NOMO-1 (cell line): Measurements from ENCODE around the gene ATP9B.
"Not testable (repeated sequence)": the region's sequence is repeated elsewhere in the genome, so short reads cannot be mapped to it uniquely, and the experiment has no call there.

Experiments used
- DNase-seq, 2 experiments: peaks; one replicate each; lab custom pipeline; 2025; ENCODE audit not compliant: unreplicated experiment in 2 of 2; lab: John Stamatoyannopoulos, UW

The ATP9B gene

DNA sequence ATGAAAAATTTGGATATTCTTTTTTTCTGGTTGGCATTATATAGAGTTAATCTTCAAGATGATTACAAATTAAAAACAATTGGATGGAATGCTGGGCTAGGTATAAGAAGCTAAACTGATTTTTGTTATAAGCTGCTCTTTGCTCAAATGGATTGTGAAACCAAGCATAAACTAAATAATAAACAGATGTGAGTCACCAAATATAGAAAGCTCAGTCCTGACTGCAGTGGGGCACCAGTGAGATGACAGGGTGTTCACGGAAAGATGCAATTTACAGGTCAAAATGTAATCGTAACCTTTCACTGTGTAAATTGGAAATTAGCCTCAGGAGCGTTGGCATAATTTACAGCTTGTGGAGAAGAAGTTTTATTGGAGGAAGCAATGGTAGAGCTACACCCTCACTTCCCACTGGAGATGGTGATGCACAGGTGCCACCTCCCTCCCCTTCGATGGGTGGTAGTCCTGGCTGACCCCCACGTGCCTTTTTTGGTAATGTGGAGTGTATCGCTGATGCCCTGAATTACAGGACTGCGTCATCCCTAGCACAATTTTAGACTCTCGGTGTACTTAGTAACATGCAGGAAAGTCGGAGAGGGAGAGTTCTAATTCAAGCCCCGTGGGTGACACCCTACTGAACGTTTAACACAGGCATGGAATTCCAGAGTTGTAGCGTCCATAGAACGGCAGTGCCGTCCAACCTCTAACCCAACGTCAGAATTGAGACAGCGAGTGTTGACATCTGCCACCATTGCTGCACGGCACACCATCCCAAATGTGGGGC is 252.6 kb downstream of the ATP9B start:
- no peak for DNase-seq

DNA sequence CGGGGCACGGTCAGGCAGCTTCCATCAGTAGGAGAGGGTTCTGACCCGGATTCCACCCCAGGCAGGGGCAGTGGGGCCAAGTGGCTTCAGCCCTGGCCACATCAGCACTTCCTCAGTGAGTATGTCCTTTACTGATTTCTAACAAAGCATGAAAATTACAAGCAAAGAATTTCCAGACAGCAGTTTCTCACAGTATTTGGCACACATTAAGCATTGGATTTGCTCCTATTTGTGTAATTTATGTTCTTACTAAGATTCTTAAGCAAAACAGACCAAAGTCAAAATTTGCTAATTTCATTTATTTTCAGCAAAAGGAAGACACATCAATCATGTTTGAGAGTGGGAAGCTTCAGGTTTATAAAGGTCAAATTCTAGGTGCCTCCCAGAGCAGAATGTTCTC is 253.2 kb downstream of the ATP9B start:
- no peak for DNase-seq

DNA sequence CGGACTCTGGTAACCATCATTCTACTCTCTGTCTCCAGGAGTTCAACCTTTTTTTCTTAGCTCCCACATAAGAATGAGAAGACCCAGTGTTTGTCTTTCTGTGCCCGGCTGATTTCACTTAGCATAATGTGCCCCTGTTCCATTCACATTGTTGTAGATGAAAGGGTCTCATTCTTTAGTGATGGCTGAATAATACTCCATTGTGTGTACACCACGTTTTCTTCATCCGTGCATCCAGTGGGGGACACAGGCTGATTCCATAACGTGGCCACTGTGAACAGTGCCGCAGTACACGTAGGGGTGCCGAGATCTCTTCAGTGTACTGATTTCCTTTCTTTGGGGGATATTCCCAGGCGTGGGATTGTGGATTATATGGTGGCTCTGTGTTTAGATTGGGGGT is 254.3 kb downstream of the ATP9B start:
- DNase-seq: no peak

DNA sequence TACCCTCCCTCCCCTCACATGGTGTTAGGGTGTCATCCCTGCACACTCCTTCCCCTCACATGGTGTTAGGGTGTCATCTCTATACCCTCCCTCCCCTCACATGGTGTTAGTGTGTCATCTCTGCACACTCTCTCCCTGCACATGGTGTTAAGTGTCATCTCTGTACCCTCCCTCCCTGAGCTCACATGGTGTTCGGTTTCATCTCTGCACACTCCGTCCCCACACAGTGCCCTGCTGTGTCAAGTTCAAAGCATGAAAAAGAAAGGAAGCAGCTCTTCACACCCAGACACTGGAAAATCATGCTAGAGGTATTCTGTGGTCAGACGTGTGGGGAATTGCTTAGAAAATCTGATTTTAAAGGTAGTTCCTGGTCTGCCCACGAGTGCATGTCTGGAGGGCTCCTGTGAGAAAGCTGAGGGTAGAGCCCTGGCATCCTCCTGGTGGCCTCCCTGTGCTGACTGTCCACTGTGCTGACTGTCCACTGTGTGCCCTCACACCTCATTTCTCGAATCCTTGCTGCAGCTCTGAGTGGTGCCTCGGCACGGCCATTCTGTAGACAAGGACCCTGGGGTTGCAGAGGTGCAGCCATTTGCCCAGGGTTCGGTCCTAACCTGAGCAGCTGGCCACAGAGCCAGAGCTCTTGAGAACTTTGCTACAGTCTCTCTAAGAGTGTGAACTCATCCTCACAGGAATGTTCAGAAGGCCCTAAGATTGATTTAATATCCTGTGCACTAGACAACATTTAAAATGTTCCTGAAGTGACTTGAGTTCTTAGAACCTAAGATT is 257.4 kb downstream of the ATP9B start:
- no peak for DNase-seq

DNA sequence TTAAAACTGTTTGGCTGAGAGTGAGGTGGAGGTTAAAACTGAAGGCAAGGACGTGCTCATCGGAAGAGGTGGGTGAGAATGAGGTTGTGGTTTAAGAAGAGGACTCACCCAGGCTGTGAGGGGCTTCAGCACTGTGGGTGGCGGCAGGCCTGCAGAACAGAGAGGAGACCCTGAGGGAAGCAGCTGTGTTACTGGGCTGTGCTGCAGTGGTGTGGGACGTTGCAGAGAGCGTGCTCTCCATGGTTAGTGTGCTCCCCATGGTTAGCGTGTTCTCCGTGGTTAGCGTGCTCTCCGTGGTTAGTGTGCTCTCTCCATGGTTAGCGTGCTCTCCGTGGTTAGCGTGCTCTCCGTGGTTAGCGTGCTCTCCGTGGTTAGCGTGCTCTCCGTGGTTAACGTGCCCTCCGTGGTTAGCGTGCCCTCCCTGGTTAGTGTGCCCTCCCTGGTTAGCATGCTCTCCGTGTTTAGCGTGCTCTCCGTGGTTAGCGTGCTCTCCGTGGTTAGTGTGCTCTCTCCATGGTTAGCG is 258.1 kb downstream of the ATP9B start:
- no peak for DNase-seq

DNA sequence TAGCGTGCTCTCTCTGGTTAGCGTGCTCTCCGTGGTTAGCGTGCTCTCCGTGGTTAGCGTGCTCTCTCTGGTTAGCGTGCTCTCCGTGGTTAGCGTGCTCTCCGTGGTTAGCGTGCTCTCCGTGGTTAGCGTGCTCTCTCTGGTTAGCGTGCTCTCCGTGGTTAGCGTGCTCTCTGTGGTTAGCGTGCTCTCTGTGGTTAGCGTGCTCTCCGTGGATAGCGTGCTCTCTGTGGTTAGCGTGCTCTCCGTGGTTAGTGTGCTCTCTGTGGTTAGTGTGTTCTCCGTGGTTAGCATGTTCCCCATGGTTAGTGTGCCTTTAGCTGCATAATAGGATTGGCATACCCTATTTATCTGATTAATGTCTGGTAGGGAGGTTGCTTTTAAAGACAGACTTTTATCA is 258.7 kb downstream of the ATP9B start:
- not testable (repeated sequence) for DNase-seq

DNA sequence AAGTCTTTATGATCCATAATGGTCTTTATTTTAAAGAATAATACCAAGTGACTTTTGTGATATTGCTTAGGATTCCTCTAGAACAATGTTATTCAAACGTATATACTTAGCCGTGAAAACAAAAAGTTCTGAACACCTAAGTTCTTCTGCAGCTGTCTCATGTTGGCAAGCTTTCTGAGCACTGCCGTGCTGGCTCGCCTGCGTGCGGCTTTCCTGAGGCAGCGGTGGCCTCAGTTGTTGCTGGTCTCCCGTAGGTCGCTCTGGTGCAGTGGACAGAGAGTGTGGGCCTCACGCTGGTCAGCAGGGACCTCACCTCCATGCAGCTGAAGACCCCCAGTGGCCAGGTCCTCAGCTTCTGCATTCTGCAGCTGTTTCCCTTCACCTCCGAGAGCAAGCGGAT is 259.7 kb downstream of the ATP9B start:
- DNase-seq: no peak

DNA sequence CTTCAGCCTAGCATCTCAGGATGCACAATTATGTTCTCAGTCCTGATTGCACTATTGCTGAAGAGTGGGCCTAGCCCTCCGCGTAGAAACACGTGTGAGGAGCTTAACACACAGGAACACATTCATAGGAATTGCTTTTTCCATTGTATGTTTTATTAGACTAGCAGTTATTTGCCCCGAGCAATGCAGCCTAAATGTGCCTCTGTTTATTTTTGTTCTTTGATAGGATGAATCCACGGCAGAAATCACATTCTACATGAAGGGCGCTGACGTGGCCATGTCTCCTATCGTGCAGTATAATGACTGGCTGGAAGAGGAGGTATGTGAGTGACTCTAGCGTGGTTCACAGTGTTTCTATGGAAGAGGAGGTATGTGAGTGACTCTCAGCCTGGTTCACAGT is 260.6 kb downstream of the ATP9B start:
- DNase-seq: no peak

DNA sequence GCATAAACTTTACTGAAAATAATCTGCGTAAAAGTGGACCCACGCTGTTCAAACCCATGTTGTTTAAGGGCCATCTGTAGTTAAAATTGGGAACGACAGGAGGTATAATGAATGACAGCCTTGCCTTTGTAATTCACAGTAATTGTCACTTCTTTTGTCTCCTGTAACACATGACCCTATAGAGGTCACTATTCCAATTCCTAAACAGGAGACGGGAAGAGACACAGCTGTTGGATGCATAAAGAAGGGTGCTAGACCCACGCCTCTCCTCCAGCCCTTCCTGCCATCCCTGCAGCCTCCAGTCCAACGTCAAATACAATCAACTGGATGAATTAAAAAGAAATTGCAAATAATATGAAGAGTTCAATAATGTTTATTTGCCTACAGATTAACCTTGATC is 263.5 kb downstream of the ATP9B start:
- no peak for DNase-seq

DNA sequence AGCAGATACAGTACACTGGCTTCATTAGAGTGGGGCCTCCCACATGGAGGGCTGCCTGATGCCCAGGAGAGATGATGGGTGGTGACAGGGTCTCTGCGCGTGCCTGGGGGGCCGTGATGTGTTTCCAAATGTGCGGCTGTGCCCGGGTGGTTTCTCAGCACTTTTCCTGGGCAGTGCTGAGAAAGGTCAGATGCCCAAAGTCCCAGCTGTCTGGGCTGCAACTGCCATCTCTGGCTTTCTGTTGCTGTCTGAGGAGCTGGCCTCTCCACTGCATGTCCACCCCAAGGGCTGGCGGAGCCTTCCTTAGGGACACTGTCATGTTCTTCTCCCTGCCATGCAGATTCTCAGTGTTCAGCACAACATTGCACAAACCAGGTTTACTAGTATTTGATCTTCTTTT is 263.9 kb downstream of the ATP9B start:
- DNase-seq: no peak

DNA sequence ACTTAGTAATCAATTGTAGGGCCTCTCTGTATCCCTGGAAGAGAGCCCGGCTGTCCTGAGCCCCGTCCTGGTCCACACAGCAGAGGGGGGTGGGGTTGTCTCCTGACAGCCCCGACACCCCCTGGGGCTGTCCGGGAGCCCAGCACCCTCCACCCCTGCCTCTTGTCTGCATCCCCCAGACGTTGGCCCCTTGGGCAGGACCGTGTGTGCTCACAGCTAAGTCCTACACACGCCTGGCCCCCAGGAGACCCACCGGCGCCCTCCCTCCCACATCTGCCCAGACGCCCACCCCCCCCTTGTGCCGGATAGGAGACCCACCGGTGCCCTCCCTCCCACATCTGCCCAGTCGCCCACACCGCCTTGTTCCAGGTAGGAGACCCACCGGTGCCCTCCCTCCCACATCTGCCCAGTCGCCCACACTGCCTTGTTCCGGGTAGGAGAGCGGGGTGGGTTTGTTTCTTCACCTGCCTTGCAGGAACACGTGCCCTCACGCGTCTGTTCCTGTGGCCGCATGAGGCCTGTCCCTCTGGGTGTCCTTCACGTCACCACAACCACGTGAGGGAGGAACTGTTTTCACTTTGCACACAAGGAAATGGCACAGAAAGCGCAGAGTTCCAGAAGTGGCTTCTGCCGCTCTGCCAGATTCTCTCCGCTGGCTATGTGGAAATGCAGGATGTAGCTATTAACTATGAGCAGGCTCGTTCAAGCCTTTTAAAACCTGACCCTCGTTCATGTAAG is 265.5 kb downstream of the ATP9B start:
- no peak for DNase-seq

DNA sequence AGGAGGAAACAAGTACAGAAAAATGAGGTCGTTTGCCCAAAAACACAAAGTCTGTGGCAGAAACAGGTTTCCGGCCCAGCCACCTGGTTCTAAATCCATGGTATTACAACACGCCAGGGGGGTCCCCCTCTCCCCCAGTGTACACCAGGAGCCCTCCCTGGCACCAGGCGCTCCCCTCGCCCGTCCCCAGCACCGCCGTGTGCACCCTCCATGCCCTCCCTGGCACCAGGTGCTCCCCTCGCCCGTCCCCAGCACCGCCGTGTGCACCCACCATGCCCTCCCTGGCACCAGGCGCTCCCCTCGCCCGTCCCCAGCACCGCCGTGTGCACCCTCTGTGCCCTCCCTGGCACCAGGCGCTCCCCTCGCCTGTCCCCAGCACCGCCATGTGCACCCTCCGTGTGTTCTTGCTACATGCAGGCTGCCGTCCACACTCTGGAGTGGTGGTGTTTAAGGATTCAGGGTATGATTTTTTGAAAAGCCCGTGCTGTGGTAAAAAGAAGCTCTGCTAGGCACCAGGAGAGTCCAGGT is 266.7 kb downstream of the ATP9B start:
- DNase-seq: no peak

DNA sequence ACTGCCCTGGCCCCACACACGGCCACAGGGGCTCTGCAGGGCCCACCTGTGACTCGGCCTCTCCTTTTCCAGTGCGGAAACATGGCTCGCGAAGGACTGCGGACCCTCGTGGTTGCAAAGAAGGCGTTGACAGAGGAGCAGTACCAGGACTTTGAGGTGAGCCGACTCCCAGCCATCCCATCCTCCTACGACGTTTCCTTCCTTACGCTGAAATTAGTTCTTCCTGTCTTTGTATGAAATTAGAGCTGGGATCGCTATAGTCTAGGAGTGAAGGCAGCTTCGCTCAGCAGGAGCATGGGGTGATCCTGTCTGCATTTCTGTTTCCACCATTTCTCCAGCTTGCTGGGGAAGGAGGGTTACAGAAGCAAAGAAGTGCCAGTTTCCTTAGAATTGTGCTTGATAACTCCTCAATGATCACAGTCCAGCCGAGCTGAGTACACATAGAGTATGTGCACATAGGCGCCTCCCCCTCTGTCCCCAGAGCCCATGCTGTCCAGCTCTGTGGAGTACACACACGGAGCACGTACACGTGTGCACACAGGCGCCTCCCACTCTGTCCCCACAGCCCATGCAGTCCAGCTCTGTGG is 267.5 kb downstream of the ATP9B start:
- no peak for DNase-seq

DNA sequence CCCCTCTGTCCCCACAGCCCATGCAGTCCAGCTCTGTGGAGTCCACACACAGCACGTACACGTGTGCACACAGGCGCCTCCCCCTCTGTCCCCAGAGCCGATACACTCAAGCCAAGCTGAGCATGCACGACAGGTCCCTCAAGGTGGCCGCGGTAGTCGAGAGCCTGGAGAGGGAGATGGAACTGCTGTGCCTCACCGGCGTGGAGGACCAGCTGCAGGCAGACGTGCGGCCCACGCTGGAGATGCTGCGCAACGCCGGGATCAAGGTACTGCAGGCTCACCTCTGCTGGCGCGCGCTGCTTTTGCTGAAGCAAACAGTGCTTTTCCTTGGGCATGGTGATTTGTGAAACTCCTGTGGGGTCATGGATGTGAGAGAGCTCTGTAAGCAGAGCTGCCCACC is 268.0 kb downstream of the ATP9B start:
- DNase-seq: no peak

DNA sequence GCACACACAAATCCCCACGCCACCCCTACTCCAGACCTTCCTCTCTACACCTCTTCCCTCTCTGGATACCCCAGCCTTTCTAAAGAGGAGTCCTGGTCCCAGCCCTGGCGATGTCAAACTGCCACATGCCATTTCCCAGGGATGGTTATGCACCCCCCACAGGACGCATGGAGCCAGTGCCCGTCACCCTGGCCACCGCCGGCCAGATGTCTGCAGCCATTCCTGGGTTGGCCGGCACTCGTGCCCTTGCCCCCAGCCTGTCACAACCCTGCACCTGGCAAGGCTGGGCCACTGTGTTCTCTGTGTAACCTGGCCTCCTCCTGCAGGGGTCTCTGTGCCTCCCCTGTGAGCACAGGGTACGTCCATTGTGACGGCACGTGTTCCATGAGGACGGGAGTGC is 268.4 kb downstream of the ATP9B start:
- DNase-seq: no peak

DNA sequence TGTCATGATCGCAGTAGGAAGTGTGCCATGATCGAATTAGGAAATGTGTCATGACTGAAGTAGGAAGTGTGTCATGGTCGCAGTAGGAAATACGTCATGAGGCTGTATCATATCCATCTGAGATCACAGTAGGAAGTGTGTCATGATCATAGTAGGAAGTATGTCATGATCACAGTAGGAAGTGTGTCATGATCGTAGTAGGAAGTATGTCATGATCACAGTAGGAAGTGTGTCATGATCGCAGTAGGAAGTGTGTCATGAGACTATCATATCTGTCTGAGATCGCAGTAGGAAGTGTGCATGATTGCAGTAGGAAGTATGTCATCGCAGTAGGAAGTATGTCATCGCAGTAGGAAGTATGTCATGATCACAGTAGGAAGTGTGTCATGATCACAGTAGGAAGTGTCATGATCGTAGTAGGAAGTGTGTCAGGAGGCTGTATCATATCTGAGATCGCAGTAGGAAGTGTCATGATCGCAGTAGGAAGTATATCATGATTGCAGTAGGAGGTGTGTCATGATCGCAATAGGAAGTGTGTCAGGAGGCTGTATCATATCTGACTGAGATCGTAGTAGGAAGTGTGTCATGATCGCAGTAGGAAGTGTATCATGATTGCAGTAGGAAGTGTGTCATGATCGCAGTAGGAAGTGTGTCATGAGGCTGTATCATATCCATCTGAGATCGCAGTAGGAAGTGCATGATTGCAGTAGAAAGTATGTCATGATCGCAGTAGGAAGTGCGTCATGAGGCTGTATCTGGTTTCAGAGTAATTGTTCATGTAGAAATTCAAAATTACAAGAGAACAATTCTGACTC is 270.1 kb downstream of the ATP9B start:
- DNase-seq: no peak

DNA sequence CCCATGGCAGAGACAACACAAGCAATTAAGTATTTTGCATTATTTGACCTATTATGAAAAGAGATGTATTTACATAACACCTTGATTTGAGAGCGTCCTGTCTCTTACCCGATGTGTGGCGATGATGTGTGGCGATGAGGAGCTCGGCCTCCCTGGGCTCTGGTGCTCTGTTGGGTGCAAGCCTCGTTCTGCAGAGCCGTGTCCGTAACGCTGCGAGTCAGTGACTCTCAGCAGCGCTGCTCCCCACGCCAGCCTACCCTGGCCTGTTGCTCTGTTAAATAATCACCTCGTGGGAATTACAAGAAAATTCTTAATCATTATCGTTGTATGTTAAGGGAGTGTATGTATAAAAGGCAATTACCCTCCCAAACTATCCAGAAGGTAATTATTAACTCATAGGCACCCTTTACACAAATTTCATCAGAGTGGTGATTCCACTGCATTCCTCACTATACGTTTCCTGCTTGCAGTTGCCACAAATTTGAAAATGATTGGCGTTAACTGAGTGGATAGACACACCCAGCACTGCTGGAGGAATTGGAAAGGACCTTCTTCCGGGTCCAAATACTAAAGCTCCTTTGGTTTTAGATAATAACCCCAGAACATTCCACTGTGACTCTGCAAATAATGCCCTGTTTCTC is 274.5 kb downstream of the ATP9B start:
- no peak for DNase-seq

DNA sequence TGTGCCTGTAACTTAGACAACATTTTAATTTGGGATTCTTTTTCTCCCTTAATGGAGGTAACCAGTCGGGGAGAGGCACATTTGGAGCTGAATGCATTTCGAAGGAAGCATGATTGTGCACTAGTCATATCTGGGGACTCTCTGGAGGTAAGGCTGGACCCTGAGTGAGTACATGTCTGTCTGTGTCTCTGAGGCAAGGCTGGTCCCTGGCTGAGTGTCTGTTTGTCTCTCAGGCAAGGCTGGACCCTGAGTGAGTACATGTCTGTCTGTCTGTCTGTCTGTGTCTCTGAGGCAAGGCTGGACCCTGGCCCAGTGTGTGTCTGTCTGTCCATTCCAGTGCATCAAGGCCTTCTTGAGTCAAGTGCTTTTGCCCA is 275.0 kb downstream of the ATP9B start:
- DNase-seq: no peak

DNA sequence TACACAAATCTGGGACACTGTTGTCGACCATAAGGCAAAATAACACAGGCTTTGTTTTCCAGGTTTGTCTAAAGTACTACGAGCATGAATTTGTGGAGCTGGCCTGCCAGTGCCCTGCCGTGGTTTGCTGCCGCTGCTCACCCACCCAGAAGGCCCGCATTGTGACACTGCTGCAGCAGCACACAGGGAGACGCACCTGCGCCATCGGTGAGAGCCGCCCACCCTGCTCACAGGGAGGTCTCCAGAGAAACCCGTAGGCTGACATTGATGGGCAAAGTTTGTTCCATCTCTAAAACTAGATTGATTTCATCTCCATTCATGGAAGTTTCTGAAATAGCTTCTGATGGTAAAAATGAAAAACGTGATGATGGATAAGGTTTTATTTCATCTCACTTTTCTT is 276.2 kb downstream of the ATP9B start:
- no peak for DNase-seq

DNA sequence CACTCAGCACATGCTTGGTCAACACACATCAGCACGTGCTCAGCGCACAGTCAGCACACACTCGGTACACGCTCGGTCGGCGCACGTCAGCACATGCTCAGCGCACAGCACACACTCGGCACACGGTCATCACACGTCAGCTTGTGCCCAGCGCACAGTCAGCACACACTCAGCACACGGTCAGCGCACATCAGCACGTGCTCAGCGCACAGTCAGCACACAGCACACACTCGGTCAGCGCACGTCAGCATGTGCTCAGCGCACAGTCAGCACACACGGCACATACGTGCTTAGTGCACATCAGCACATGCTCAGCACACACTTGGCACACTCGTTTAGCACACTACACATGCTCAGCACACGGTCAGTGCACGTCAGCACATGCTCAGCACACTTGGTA is 276.8 kb downstream of the ATP9B start:
- no peak for DNase-seq
